Measurements from ENCODE around the gene CAMSAP2.

DNA sequence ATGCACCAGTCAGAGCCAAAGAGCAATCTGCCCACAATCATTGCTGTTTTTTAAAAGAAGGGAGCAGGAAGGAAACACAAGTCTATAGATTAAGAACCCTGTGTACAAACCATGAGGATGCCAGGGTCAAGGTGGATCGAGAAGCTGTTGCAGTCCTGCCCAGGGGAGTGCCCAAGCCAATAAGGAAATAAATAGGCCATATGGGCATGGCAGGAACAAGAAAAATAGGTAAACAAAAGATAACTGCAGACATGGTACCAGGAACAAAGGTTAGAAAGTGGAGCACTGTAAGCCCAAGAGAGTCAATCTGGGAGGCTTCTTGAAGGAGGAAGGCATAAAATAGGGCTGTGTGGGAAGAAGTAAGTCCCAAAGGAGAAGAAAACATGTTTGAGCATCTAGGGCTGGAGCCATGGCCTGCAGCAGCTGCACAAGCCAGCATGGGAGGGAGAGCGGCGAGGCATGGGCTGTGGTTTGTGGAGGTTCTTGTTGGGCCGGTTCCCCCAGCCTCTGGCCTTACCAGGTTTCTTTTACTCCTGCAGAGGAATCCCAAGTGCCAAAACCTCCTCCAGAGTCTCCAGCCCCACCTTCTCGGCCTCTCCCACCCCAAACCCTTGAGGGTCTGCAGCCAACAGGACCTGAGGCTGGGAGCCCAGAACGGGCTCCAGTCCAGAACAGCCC is 169.6 kb downstream of the CAMSAP2 start:
- no peak for TF ChIP-seq CTCF (conservative IDR thresholded peaks at IDR 0.05; ENCODE audit: low read length)
- no peak for TF ChIP-seq EZH2phosphoT487 (IDR thresholded peaks at IDR 0.05; ENCODE audit: borderline replicate concordance)

Measured in Loucy (cell line).